ENCODE results near the gene SELENOP. TPM values are rescaled to one million over a fixed set of nuclear protein-coding genes. Genes with fewer than 3 reads are reported as not detected.

SELENOP gene
- polyA plus RNA-seq, 1 donor from 2014 or later, result 5.0 TPM

DNA sequence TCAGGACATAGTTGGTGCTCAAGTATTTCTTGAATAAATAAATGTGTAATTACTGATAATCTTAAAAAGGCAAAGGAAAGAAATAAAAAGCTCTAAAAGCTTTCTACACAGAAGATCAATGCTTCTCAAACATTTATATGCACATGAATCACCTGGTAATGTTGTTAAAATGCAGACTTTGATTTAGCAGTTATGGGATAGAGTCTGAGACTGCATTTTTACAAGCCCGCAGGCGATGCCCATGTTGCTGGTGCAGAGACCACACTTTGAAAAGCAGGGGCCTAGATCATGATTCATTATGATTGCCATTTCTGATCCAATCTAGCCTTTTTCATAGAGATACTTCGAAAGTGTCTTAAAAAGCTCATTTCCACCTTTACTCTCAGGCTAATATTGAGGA lies 58.6 kb downstream of the SELENOP start:
- H3K4me2 ChIP-seq (ENCODE audit: low read length), result no peak overlapping the region
- H3K4me3 ChIP-seq (ENCODE audit: low read length), result no peak overlapping the region
- H3K36me3 ChIP-seq (ENCODE audit: insufficient read depth, low read length), result no peaks in the 10 kb centered on the region
- H3K79me2 ChIP-seq (replicated peaks; ENCODE audit: insufficient read depth, low read length), result no peaks in the 10 kb centered on the region
- no peaks in the 10 kb centered on the region for H3K27me3 ChIP-seq (ENCODE audit: insufficient read depth, low read depth, low read length)
- no peak overlapping the region for H3K27ac ChIP-seq (ENCODE audit: low read length)
- TF ChIP-seq EZH2 (IDR thresholded peaks at IDR 0.05; ENCODE audit: borderline replicate concordance, insufficient read depth, low read length, poor library complexity, severe bottlenecking) (no peak), EP300 (conservative IDR thresholded peaks at IDR 0.05; ENCODE audit: poor library complexity, severe bottlenecking) (no peak), RAD21 (conservative IDR thresholded peaks at IDR 0.05) (no peak), REST (IDR thresholded peaks at IDR 0.05; ENCODE audit: borderline replicate concordance) (no peak), MXI1 (conservative IDR thresholded peaks at IDR 0.05; ENCODE audit: poor library complexity, severe bottlenecking) (no peak), POLR2AphosphoS5 (IDR thresholded peaks at IDR 0.05) (no peak), TAF1 (IDR thresholded peaks at IDR 0.05; ENCODE audit: low read depth) (no peak), SMC3 (conservative IDR thresholded peaks at IDR 0.05; ENCODE audit: poor library complexity) (no peak)
- TF ChIP-seq, protein P1, sequence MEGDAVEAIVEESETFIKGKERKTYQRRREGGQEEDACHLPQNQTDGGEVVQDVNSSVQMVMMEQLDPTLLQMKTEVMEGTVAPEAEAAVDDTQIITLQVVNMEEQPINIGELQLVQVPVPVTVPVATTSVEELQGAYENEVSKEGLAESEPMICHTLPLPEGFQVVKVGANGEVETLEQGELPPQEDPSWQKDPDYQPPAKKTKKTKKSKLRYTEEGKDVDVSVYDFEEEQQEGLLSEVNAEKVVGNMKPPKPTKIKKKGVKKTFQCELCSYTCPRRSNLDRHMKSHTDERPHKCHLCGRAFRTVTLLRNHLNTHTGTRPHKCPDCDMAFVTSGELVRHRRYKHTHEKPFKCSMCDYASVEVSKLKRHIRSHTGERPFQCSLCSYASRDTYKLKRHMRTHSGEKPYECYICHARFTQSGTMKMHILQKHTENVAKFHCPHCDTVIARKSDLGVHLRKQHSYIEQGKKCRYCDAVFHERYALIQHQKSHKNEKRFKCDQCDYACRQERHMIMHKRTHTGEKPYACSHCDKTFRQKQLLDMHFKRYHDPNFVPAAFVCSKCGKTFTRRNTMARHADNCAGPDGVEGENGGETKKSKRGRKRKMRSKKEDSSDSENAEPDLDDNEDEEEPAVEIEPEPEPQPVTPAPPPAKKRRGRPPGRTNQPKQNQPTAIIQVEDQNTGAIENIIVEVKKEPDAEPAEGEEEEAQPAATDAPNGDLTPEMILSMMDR (IDR thresholded peaks at IDR 0.05; ENCODE audit: poor library complexity, severe bottlenecking), result no peak
- no peaks in the 10 kb centered on the region for H4K20me1 ChIP-seq (ENCODE audit: insufficient read depth)
- H3K9me3 ChIP-seq (ENCODE audit: low read length), result no peaks in the 10 kb centered on the region
- H2AFZ ChIP-seq (ENCODE audit: low read depth, low read length), result no peak overlapping the region
- no peaks in the 10 kb centered on the region for H3K9me2 ChIP-seq (ENCODE audit: insufficient read depth, low read length)
- H3K9ac ChIP-seq (ENCODE audit: low read length), result no peak overlapping the region
- no peaks in the 10 kb centered on the region for H3F3A ChIP-seq (ENCODE audit: insufficient read depth, low read length, poor library complexity, severe bottlenecking)

DNA sequence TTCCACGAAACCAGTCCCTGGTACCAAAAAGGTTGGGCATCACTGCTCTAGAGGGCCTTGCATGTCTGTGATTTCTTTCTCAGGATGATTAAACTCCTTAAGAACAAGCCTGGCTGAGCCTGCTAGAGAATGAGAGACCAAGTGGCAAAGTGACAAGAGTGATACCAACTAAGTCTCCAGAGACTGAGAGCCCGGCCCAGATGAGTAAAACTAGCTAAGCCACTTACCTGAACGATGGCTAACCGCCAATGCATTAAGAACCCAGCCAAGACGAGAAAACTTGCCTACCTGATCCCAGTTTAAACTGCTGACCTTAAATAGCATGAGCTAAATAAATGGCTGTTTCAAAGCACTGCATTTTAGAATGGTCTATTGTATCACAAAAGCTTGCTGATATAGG lies 60.6 kb downstream of the SELENOP start:
- Histone ChIP-seq H3K27ac (ENCODE audit: low read length) (no peak overlapping the region), H3K9ac (ENCODE audit: low read length) (no peak overlapping the region), H3K9me3 (ENCODE audit: low read length) (no peaks in the 10 kb centered on the region), H4K20me1 (ENCODE audit: insufficient read depth) (no peaks in the 10 kb centered on the region), H2AFZ (ENCODE audit: low read depth, low read length) (no peak overlapping the region), H3K9me2 (ENCODE audit: insufficient read depth, low read length) (no peaks in the 10 kb centered on the region), H3K36me3 (ENCODE audit: insufficient read depth, low read length) (no peaks in the 10 kb centered on the region), H3K4me3 (ENCODE audit: low read length) (no peak overlapping the region), H3K4me2 (ENCODE audit: low read length) (no peak overlapping the region), H3K79me2 (replicated peaks; ENCODE audit: insufficient read depth, low read length) (no peaks in the 10 kb centered on the region), H3F3A (ENCODE audit: insufficient read depth, low read length, poor library complexity, severe bottlenecking) (no peaks in the 10 kb centered on the region), H3K27me3 (ENCODE audit: insufficient read depth, low read depth, low read length) (no peaks in the 10 kb centered on the region)
- TF ChIP-seq POLR2AphosphoS5 (IDR thresholded peaks at IDR 0.05), result no peak

DNA sequence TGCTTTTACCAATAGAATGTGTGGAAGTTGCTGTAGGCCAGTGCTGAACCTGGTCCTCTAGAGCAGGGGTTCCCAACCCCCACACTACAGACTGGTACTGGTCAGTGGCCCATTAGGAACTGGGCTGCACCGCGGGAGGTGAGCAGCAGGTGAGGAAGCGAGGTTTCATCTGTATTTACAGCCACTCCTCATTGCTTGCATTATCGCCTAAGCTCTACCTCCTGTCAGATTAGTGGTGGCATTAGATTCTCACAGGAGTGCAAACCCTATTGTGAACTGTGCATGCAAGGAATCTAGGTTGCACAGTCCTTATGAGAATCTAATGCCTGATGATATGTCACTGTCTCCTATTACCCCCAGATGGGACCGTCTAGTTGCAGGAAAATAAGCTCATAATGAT lies 61.2 kb downstream of the SELENOP start:
- Histone ChIP-seq H3K4me2 (ENCODE audit: low read length) (no peak overlapping the region), H3K79me2 (replicated peaks; ENCODE audit: insufficient read depth, low read length) (no peaks in the 10 kb centered on the region), H2AFZ (ENCODE audit: low read depth, low read length) (no peak overlapping the region), H3F3A (ENCODE audit: insufficient read depth, low read length, poor library complexity, severe bottlenecking) (no peaks in the 10 kb centered on the region), H3K9me2 (ENCODE audit: insufficient read depth, low read length) (no peaks in the 10 kb centered on the region), H3K4me3 (ENCODE audit: low read length) (no peak overlapping the region), H3K27me3 (ENCODE audit: insufficient read depth, low read depth, low read length) (no peaks in the 10 kb centered on the region), H3K27ac (ENCODE audit: low read length) (no peak overlapping the region), H3K9me3 (ENCODE audit: low read length) (no peaks in the 10 kb centered on the region), H3K36me3 (ENCODE audit: insufficient read depth, low read length) (no peaks in the 10 kb centered on the region), H4K20me1 (ENCODE audit: insufficient read depth) (no peaks in the 10 kb centered on the region), H3K9ac (ENCODE audit: low read length) (no peak overlapping the region)
- TF ChIP-seq EP300 (conservative IDR thresholded peaks at IDR 0.05; ENCODE audit: poor library complexity, severe bottlenecking), result no peak
- TF ChIP-seq TAF1 (IDR thresholded peaks at IDR 0.05; ENCODE audit: low read depth), result no peak
- TF ChIP-seq MXI1 (conservative IDR thresholded peaks at IDR 0.05; ENCODE audit: poor library complexity, severe bottlenecking), result no peak
- TF ChIP-seq POLR2AphosphoS5 (IDR thresholded peaks at IDR 0.05), result no peak
- no peak for TF ChIP-seq RAD21 (conservative IDR thresholded peaks at IDR 0.05)

Other genes starting within 250 kb of the SELENOP start
- gene CCDC152, start 55.1 kb downstream of the SELENOP start, polyA plus RNA-seq, result 0.87 and 1.5 TPM in 2 replicates
- not detected in 2 replicates for gene ANXA2R, start 228.4 kb upstream of the SELENOP start, polyA plus RNA-seq

Measured in neural cell (in vitro differentiated cells).